Stimulated activated naive B cell treated with anti-CD40 and anti-IgM and Interleukin-4, amounts not matched to agents 10 μg/mL and 1 μg/mL and 100 μg/mL, for 72 hours (primary cell): ENCODE measurements around the gene BIRC6.
A peak's percentile ranks its signal among the peaks of the same experiment; 100 is the strongest.
"Not testable (repeated sequence)": the region's sequence is repeated elsewhere in the genome, so short reads cannot be mapped to it uniquely, and the experiment has no call there.

ENCODE experiments used
- ATAC-seq, 2 donors: fragments of 150-1000 bp; cut with Tn5 transposase; replicated peaks; 2 replicates each; pipeline ENCODE4 v1.10.0; 2021; ENCODE audit warnings: moderate library complexity in 1 of 2
- DNase-seq: peaks from one replicate; pipeline ENCODE4 v3.0.0; 2021
- H3K27ac Mint-ChIP-seq: one replicate; pipeline ENCODE4 v1.8.0; 2022; ENCODE audit warnings: mild to moderate bottlenecking, mixed read lengths
- H3K27me3 Mint-ChIP-seq, 2 donors: one replicate each; pipeline ENCODE4 v1.8.0; 2022; ENCODE audit warnings: mixed read lengths in 2 of 2
- H3K36me3 Mint-ChIP-seq, 2 donors: one replicate each; pipeline ENCODE4 v1.8.0; 2022; ENCODE audit warnings: mixed read lengths in 2 of 2, mild to moderate bottlenecking in 1 of 2
- H3K4me1 Mint-ChIP-seq, 2 donors: one replicate each; pipeline ENCODE4 v1.8.0; 2022; ENCODE audit warnings: mixed read lengths in 2 of 2, mild to moderate bottlenecking in 1 of 2
- H3K4me3 Mint-ChIP-seq, 2 donors: one replicate each; pipeline ENCODE4 v1.8.0; 2022; ENCODE audit warnings: mild to moderate bottlenecking in 2 of 2, mixed read lengths in 2 of 2, moderate library complexity in 1 of 2
- H3K9me3 Mint-ChIP-seq, 2 donors: one replicate each; pipeline ENCODE4 v1.8.0; 2022; ENCODE audit warnings: mixed read lengths in 2 of 2, mild to moderate bottlenecking in 1 of 2

Gene BIRC6

GRCh38 chr2:32356681-32357317 is at the start of gene BIRC6:
TSS of gene BIRC6 (plus strand) at chr2:32357023. CDS start at chr2:32357162, 139 bp downstream.
- Mint-ChIP-seq H3K4me3 (peak within 1 kb of the TSS; percentile 95 to 97), H3K9me3 (peaks cover 0 to 4% of the 10 kb centered on the region in 2 donors), H3K27ac (peak within 1 kb of the TSS; percentile 96)

GRCh38 chr2:32310577-32310976 is 46.2 kb upstream of the BIRC6 start:
- DNase-seq (no peak), ATAC-seq (no peak)
- Mint-ChIP-seq H3K4me1 (no peaks in the 10 kb centered on the region), H3K27me3 (no peaks in the 10 kb centered on the region), H3K9me3 (no peaks in the 10 kb centered on the region), H3K27ac (no peak overlapping the region), H3K36me3 (no peaks in the 10 kb centered on the region), H3K4me3 (no peak overlapping the region)

More at GRCh38 chr2:32356681-32357317, at the start of gene BIRC6:
- H3K4me1 Mint-ChIP-seq = peaks cover 27 to 34% of the 10 kb centered on the region in 2 donors
- peaks cover 23 to 33% of the 10 kb centered on the region in 2 donors for H3K36me3 Mint-ChIP-seq
- ATAC-seq (peak; percentile 93 to 94), DNase-seq (peak; percentile 99)
- no peaks in the 10 kb centered on the region for H3K27me3 Mint-ChIP-seq

- Mint-ChIP-seq H3K36me3 (no peaks in the 10 kb centered on the region), H3K4me1 (no peaks in the 10 kb centered on the region), H3K27ac (no peak overlapping the region), H3K9me3 (no peaks in the 10 kb centered on the region), H3K4me3 (no peak overlapping the region), H3K27me3 (no peaks in the 10 kb centered on the region)
- ATAC-seq (no peak), DNase-seq (no peak)
Measured at GRCh38 chr2:32314886-32315285, 41.9 kb upstream of the BIRC6 start.

GRCh38 chr2:32328679-32329078 is 28.1 kb upstream of the BIRC6 start:
- not testable (repeated sequence) for H3K27me3 Mint-ChIP-seq, H3K4me1 Mint-ChIP-seq, H3K9me3 Mint-ChIP-seq, H3K4me3 Mint-ChIP-seq, ATAC-seq, DNase-seq, H3K36me3 Mint-ChIP-seq, H3K27ac Mint-ChIP-seq

- not testable (repeated sequence) for ATAC-seq, H3K9me3 Mint-ChIP-seq, H3K27ac Mint-ChIP-seq, H3K4me1 Mint-ChIP-seq, H3K4me3 Mint-ChIP-seq, H3K36me3 Mint-ChIP-seq, DNase-seq, H3K27me3 Mint-ChIP-seq
Measured at GRCh38 chr2:32329180-32329980, 27.4 kb upstream of the BIRC6 start.

- DNase-seq (no peak), ATAC-seq (no peak)
- Mint-ChIP-seq H3K27ac (no peak overlapping the region), H3K9me3 (no peaks in the 10 kb centered on the region), H3K4me3 (no peak overlapping the region), H3K36me3 (peaks cover 6 to 7% of the 10 kb centered on the region in 2 donors), H3K4me1 (no peaks in the 10 kb centered on the region), H3K27me3 (no peaks in the 10 kb centered on the region)
Measured at GRCh38 chr2:32330136-32330535, 26.7 kb upstream of the BIRC6 start.

GRCh38 chr2:32342801-32343200 is 14.0 kb upstream of the BIRC6 start:
- no peak overlapping the region for H3K4me3 Mint-ChIP-seq
- no peak overlapping the region for H3K27ac Mint-ChIP-seq
- DNase-seq (no peak), ATAC-seq (no peak)
- H3K4me1 Mint-ChIP-seq = no peaks in the 10 kb centered on the region
- H3K9me3 Mint-ChIP-seq = no peaks in the 10 kb centered on the region
- no peaks in the 10 kb centered on the region for H3K27me3 Mint-ChIP-seq
- H3K36me3 Mint-ChIP-seq = no peaks in the 10 kb centered on the region

- not testable (repeated sequence) for ATAC-seq, H3K27ac Mint-ChIP-seq, DNase-seq, H3K27me3 Mint-ChIP-seq, H3K4me3 Mint-ChIP-seq, H3K36me3 Mint-ChIP-seq, H3K9me3 Mint-ChIP-seq, H3K4me1 Mint-ChIP-seq
Measured at GRCh38 chr2:32350797-32351196, 6.0 kb upstream of the BIRC6 start.

GRCh38 chr2:32355976-32356680 is 695 bp upstream of the BIRC6 start:
- Mint-ChIP-seq H3K9me3 (no peaks in the 10 kb centered on the region), H3K36me3 (peaks cover 18 to 28% of the 10 kb centered on the region in 2 donors), H3K27me3 (no peaks in the 10 kb centered on the region), H3K4me3 (peak overlapping the region; percentile 95 to 97), H3K4me1 (peaks cover 22 to 27% of the 10 kb centered on the region in 2 donors), H3K27ac (peak overlapping the region; percentile 96)
- DNase-seq = no peak
- ATAC-seq = no peak

- ATAC-seq (peak; percentile 24 to 25), DNase-seq (peak; percentile 40)
- peaks cover 27 to 40% of the 10 kb centered on the region in 2 donors for H3K36me3 Mint-ChIP-seq
- H3K9me3 Mint-ChIP-seq = peaks cover 0 to 4% of the 10 kb centered on the region in 2 donors
- H3K27ac Mint-ChIP-seq = peak overlapping the region; percentile 96
- peaks cover 27 to 36% of the 10 kb centered on the region in 2 donors for H3K4me1 Mint-ChIP-seq
- peak overlapping the region; percentile 95 to 97 for H3K4me3 Mint-ChIP-seq
- no peaks in the 10 kb centered on the region for H3K27me3 Mint-ChIP-seq
Measured at GRCh38 chr2:32357318-32358110, 691 bp downstream of the BIRC6 start.

- Mint-ChIP-seq H3K4me1 (peaks cover 27 to 39% of the 10 kb centered on the region in 2 donors), H3K36me3 (peaks cover 27 to 41% of the 10 kb centered on the region in 2 donors), H3K27ac (peak overlapping the region; percentile 96), H3K4me3 (peak overlapping the region; percentile 95 to 97), H3K27me3 (no peaks in the 10 kb centered on the region), H3K9me3 (peaks cover 0 to 4% of the 10 kb centered on the region in 2 donors)
- DNase-seq = no peak
- no peak for ATAC-seq
Measured at GRCh38 chr2:32358111-32358482, 1.3 kb downstream of the BIRC6 start.

GRCh38 chr2:32360416-32360815 is 3.6 kb downstream of the BIRC6 start:
- H3K9me3 Mint-ChIP-seq = peaks cover 2 to 4% of the 10 kb centered on the region in 2 donors
- H3K36me3 Mint-ChIP-seq = peaks cover 29 to 54% of the 10 kb centered on the region in 2 donors
- H3K4me3 Mint-ChIP-seq = no peak overlapping the region
- H3K4me1 Mint-ChIP-seq = peaks cover 40 to 61% of the 10 kb centered on the region in 2 donors
- no peaks in the 10 kb centered on the region for H3K27me3 Mint-ChIP-seq
- H3K27ac Mint-ChIP-seq = peak overlapping the region; percentile 71
- DNase-seq (no peak), ATAC-seq (no peak)

GRCh38 chr2:32362997-32363396 is 6.2 kb downstream of the BIRC6 start:
- peak overlapping the region in 1 of 2 donors; percentile 14 for H3K4me3 Mint-ChIP-seq
- H3K27ac Mint-ChIP-seq = peak overlapping the region; percentile 37
- H3K36me3 Mint-ChIP-seq = peaks cover 28 to 57% of the 10 kb centered on the region in 2 donors
- not testable (repeated sequence) for DNase-seq, H3K9me3 Mint-ChIP-seq, H3K27me3 Mint-ChIP-seq, ATAC-seq
- peaks cover 45 to 81% of the 10 kb centered on the region in 2 donors for H3K4me1 Mint-ChIP-seq

GRCh38 chr2:32363597-32363996 is 6.8 kb downstream of the BIRC6 start:
- peak overlapping the region; percentile 74 for H3K27ac Mint-ChIP-seq
- peaks cover 42 to 81% of the 10 kb centered on the region in 2 donors for H3K4me1 Mint-ChIP-seq
- H3K27me3 Mint-ChIP-seq = no peaks in the 10 kb centered on the region
- peaks cover 2 to 4% of the 10 kb centered on the region in 2 donors for H3K9me3 Mint-ChIP-seq
- H3K36me3 Mint-ChIP-seq = peaks cover 22 to 52% of the 10 kb centered on the region in 2 donors
- H3K4me3 Mint-ChIP-seq = peak overlapping the region; percentile 43 to 53
- DNase-seq = no peak
- ATAC-seq = peak; percentile 90
